T-helper 1 cell treated with Interleukin-12 subunit alpha and Interleukin-12 subunit beta and Interleukin-4 antibody, amounts not matched to agents 30 ng/mL and 1 ng/mL, for 36 hours (primary cell): ENCODE data around the gene MMP19. TPM values are rescaled to one million over a fixed set of nuclear protein-coding genes. Genes with fewer than 3 reads are reported as not detected.

ENCODE experiments used
- intact Hi-C: fragments of 100-400 bp; cut with micrococcal nuclease; formaldehyde crosslinking; loops from one replicate; pipeline ENCODE4 v1.15.1; 2024
- total RNA-seq: library from RNA; stranded (reverse); gene quantifications from 2 replicates; pipeline ENCODE4 v1.2.3, GENCODE V29; 2022

MMP19 gene
- total RNA-seq, 1 donor from 2014 or later: not detected

- intact Hi-C loops: loop anchor here (5.0 kb wide), 6 partner anchors 337 to 912 kb away; partner anchors contain the start of genes APOF, ATP5F1B, MYL6B and NABP2
Measured at GRCh38 chr12:55815473-55815872, 27.3 kb downstream of the MMP19 start.

GRCh38 chr12:55814257-55814656 lies 28.5 kb downstream of the MMP19 start:
- intact Hi-C loops: no loop called here

- intact Hi-C loops: no loop called here
Measured at GRCh38 chr12:55812088-55812487, 30.6 kb downstream of the MMP19 start.

- intact Hi-C loops: no loop called here
Measured at GRCh38 chr12:55809274-55809673, 33.5 kb downstream of the MMP19 start.

GRCh38 chr12:55806982-55807381 lies 35.8 kb downstream of the MMP19 start:
- intact Hi-C loops: no loop called here

- intact Hi-C loops: loop anchor here (1.0 kb wide), 1 partner anchor 58 kb away; no protein-coding TSS in a partner anchor
Measured at GRCh38 chr12:55797550-55797949, 45.2 kb downstream of the MMP19 start.

GRCh38 chr12:55797068-55797467 lies 45.7 kb downstream of the MMP19 start:
- intact Hi-C loops: loop anchor here (1.0 kb wide), 1 partner anchor 58 kb away; no protein-coding TSS in a partner anchor

- intact Hi-C loops: no loop called here
Measured at GRCh38 chr12:55795950-55796349, 46.8 kb downstream of the MMP19 start.

- intact Hi-C loops: no loop called here
Measured at GRCh38 chr12:55789893-55790292, 52.8 kb downstream of the MMP19 start.

GRCh38 chr12:55789171-55789570 lies 53.6 kb downstream of the MMP19 start:
- intact Hi-C loops: no loop called here

GRCh38 chr12:55788546-55788945 lies 54.2 kb downstream of the MMP19 start:
- intact Hi-C loops: no loop called here

Other genes starting within 250 kb of the MMP19 start
- not detected in 2 replicates for gene OR10P1, start 206.0 kb downstream of the MMP19 start, total RNA-seq
- gene ITGA7, start 135.0 kb downstream of the MMP19 start, total RNA-seq: 0.93 and 1.3 TPM in 2 replicates
- gene BLOC1S1, start 126.9 kb downstream of the MMP19 start, total RNA-seq: 115 and 123 TPM in 2 replicates
- 14.6 and 16.2 TPM in 2 replicates for gene RDH5, start 122.5 kb downstream of the MMP19 start, total RNA-seq
- 164 and 172 TPM in 2 replicates for gene CD63, start 113.9 kb downstream of the MMP19 start, total RNA-seq
- gene GDF11, start 99.8 kb downstream of the MMP19 start, total RNA-seq: 16.6 and 17.3 TPM in 2 replicates
- gene SARNP, start 25.2 kb downstream of the MMP19 start, total RNA-seq: 69.9 and 72.7 TPM in 2 replicates
- 86.0 and 90.9 TPM in 2 replicates for gene ORMDL2, start 24.9 kb downstream of the MMP19 start, total RNA-seq
- gene DNAJC14, start 13.3 kb downstream of the MMP19 start, total RNA-seq: 37.8 and 38.4 TPM in 2 replicates
- 41.9 and 44.6 TPM in 2 replicates for gene PYM1, start 85.0 kb upstream of the MMP19 start, total RNA-seq
- gene DGKA, start 88.2 kb upstream of the MMP19 start, total RNA-seq: 575 and 579 TPM in 2 replicates
- not detected in 2 replicates for gene PMEL, start 123.1 kb upstream of the MMP19 start, total RNA-seq
- gene CDK2, start 123.9 kb upstream of the MMP19 start, total RNA-seq: 82.1 and 84.4 TPM in 2 replicates
- gene RAB5B, start 131.1 kb upstream of the MMP19 start, total RNA-seq: 68.8 and 73.5 TPM in 2 replicates
- 10.0 and 10.6 TPM in 2 replicates for gene SUOX, start 154.3 kb upstream of the MMP19 start, total RNA-seq
- gene IKZF4, start 178.1 kb upstream of the MMP19 start, total RNA-seq: 33.2 and 37.8 TPM in 2 replicates
- gene RPS26, start 199.0 kb upstream of the MMP19 start, total RNA-seq: 32.8 and 35.9 TPM in 2 replicates
- gene ERBB3, start 237.2 kb upstream of the MMP19 start, total RNA-seq: 1.3 and 2.5 TPM in 2 replicates